Smooth muscle cell (in vitro differentiated cells): Measurements from ENCODE around the gene P3H3. TPM values are rescaled to one million over a fixed set of nuclear protein-coding genes. Genes with fewer than 3 reads are reported as not detected.
A peak's percentile ranks its signal among the peaks of the same experiment; 100 is the strongest.

Experiments used
- DNase-seq: peaks from one replicate; lab custom pipeline; 2025; ENCODE audit not compliant: unreplicated experiment; lab: John Stamatoyannopoulos, UW
- H2AFZ ChIP-seq: fragments of 200-600 bp; sonication (generic); 2 replicates; pipeline ENCODE4 v1.6.0; 2016; ENCODE audit warnings: antibody characterized with exemption, low read depth, mild to moderate bottlenecking
- H3F3A ChIP-seq: fragments of 200-600 bp; sonication (generic); 2 replicates; pipeline ENCODE4 v1.6.0; 2017; ENCODE audit warnings: antibody characterized with exemption, low read depth
- H3K27ac ChIP-seq: fragments of 200-600 bp; sonication (generic); 2 replicates; pipeline ENCODE4 v1.5.1; 2016; ENCODE audit warnings: low read depth, mild to moderate bottlenecking
- H3K27me3 ChIP-seq: fragments of 200-600 bp; sonication (generic); 2 replicates; pipeline ENCODE4 v1.6.1; 2016; ENCODE audit warnings: low read depth, mild to moderate bottlenecking
- H3K36me3 ChIP-seq: fragments of 200-600 bp; sonication (generic); 2 replicates; pipeline ENCODE4 v1.5.1; 2016; ENCODE audit warnings: low read depth
- H3K4me1 ChIP-seq: fragments of 200-600 bp; sonication (generic); 2 replicates; pipeline ENCODE4 v1.5.1; 2016; ENCODE audit warnings: low read depth
- H3K4me2 ChIP-seq: fragments of 200-600 bp; sonication (generic); 2 replicates; pipeline ENCODE4 v1.6.0; 2016; ENCODE audit warnings: mild to moderate bottlenecking
- H3K4me3 ChIP-seq: fragments of 200-600 bp; sonication (generic); 2 replicates; pipeline ENCODE4 v1.5.1; 2016; ENCODE audit warnings: mild to moderate bottlenecking
- H3K79me2 ChIP-seq: fragments of 200-600 bp; sonication (generic); 2 replicates; pipeline ENCODE4 v1.6.0; 2016; ENCODE audit warnings: low read depth, mild to moderate bottlenecking
- H3K9ac ChIP-seq: fragments of 200-600 bp; sonication (generic); 2 replicates; pipeline ENCODE4 v1.6.0; 2016; ENCODE audit warnings: low read depth
- H3K9me3 ChIP-seq: fragments of 200-600 bp; sonication (generic); replicated peaks from 2 replicates; pipeline ENCODE4 v1.5.1; 2016; ENCODE audit warnings: low read depth
- H4K20me1 ChIP-seq: fragments of 200-600 bp; sonication (generic); 2 replicates; pipeline ENCODE4 v1.6.0; 2016; ENCODE audit warnings: low read depth
- CTCF ChIP-seq: fragments of 200-600 bp; sonication (generic); IDR thresholded peaks from 2 replicates; pipeline ENCODE4 v1.5.1; 2017; ENCODE audit warnings: borderline replicate concordance, mild to moderate bottlenecking, antibody characterized with exemption; ENCODE audit not compliant: insufficient read depth, poor library complexity, severe bottlenecking
- WGBS: methylation state at CpG from one replicate; pipeline ENCODE4 v1.1.7; 2016; ENCODE audit warnings: low lambda C conversion rate; 5-methylcytosine and 5-hydroxymethylcytosine counted together
- polyA plus RNA-seq: library from polyadenylated mRNA; unstranded; fragments of >200 nt; fragmentation: Nextera tagmentation; extraction: Ambion mirVana; gene quantifications from 2 replicates; pipeline ENCODE4 v1.2.1, GENCODE V29; 2016
- total RNA-seq: library from RNA; depleted of rRNA; stranded (reverse); fragments of >200 nt; gene quantifications from 2 replicates; pipeline ENCODE4 v1.2.3, GENCODE V29; 2014

Gene P3H3
- total and polyA plus RNA-seq, 2 experiments from 2014 or later: 42.8 to 108 TPM

DNA sequence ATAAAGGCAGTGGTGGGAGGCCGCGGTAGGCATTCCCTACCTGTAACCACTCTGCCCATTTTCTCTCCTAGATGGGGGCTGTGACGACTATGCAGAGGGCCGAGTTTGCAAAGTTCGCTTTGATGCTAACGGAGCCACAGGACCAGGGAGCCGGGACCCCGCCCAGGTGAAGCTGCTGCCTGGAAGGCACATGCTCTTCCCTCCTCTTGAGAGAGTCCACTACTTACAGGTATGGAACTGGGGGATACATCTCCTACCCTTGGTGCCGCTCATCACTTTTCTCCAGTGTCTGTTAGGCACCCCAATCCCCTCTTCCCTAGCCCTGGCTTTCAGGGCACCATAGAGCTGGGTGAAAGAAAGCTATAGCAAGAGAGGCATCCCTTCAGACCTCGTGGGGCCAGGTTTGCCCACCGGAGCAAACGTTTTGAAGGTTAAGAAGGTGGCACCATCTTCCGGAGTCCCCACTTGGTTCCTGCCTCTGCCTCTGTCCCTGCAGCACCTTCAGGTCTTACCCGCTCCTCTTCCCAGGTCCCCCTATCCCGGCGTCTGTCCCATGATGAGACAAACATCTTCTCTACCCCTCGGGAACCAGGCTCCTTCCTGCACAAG is 2.0 kb upstream of the P3H3 start:
- H3K9me3 ChIP-seq: no peaks in the 10 kb centered on the region
- no peaks in the 10 kb centered on the region for H3F3A ChIP-seq
- peaks cover 10% of the 10 kb centered on the region for H3K79me2 ChIP-seq
- TF ChIP-seq CTCF: no peak
- no peak overlapping the region for H3K27ac ChIP-seq
- no peak for DNase-seq
- WGBS: 84% methylated on average over 17 of the region's 17 CpGs
- no peak overlapping the region for H3K4me2 ChIP-seq
- no peak overlapping the region for H3K4me3 ChIP-seq
- H2AFZ ChIP-seq: no peak overlapping the region
- H3K4me1 ChIP-seq: peaks cover 22% of the 10 kb centered on the region
- peaks cover 10% of the 10 kb centered on the region for H4K20me1 ChIP-seq
- H3K36me3 ChIP-seq: no peaks in the 10 kb centered on the region
- peaks cover 5% of the 10 kb centered on the region for H3K27me3 ChIP-seq
- H3K9ac ChIP-seq: no peak overlapping the region

- no peaks in the 10 kb centered on the region for H3F3A ChIP-seq
- H3K4me2 ChIP-seq: peak overlapping the region; percentile 42
- no peaks in the 10 kb centered on the region for H3K9me3 ChIP-seq
- no peak overlapping the region for H3K27ac ChIP-seq
- H3K9ac ChIP-seq: no peak overlapping the region
- DNase-seq: no peak
- H2AFZ ChIP-seq: no peak overlapping the region
- no peak overlapping the region for H3K4me3 ChIP-seq
- no peaks in the 10 kb centered on the region for H3K36me3 ChIP-seq
- H3K79me2 ChIP-seq: peaks cover 10% of the 10 kb centered on the region
- WGBS: 90% methylated on average over 20 of the region's 22 CpGs
- peaks cover 19% of the 10 kb centered on the region for H3K4me1 ChIP-seq
- TF ChIP-seq CTCF: no peak
- H3K27me3 ChIP-seq: peaks cover 5% of the 10 kb centered on the region
- H4K20me1 ChIP-seq: peaks cover 10% of the 10 kb centered on the region
Observed at GRCh38 chr12:6826734-6827436, 1.3 kb upstream of the P3H3 start.

DNA sequence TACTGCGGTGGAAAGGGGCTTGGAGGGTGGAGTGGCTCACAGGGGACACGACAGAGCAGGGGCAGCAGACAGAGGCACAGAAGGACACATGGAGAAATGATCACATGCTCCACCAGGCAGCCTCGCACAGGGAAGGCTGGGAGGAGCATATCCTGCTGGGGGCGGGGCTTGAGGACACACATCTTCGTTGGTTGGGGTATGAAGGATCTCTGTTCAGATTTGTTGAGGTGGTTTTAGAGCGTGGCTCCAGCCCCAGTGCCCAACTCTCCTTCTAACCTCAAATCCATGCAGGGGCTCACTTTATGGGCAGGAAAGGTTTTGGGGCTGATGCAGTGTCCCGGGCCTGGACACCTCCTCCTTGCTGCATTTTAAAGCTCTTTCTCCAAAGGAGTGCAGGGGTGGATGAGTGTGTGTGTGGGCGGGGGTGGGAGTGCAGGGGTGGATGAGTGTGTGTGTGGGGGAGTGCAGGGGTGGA is 733 bp upstream of the P3H3 start:
- peak overlapping the region; percentile 42 for H3K4me2 ChIP-seq
- H2AFZ ChIP-seq: no peak overlapping the region
- H3K27ac ChIP-seq: no peak overlapping the region

More for the DNA sequence above, 733 bp upstream of the P3H3 start:
- 3% methylated on average over 8 of the region's 8 CpGs for WGBS
- Histone ChIP-seq H3K36me3 (no peaks in the 10 kb centered on the region), H3K27me3 (peaks cover 5% of the 10 kb centered on the region), H3K4me3 (peak overlapping the region; percentile 90), H4K20me1 (peaks cover 10% of the 10 kb centered on the region), H3K9me3 (no peaks in the 10 kb centered on the region), H3K79me2 (peaks cover 10% of the 10 kb centered on the region), H3K4me1 (peaks cover 16% of the 10 kb centered on the region), H3F3A (no peaks in the 10 kb centered on the region), H3K9ac (no peak overlapping the region)
- DNase-seq: peak; percentile 51
- TF ChIP-seq CTCF: no peak
